BJ (cell line): ENCODE measurements around the gene ARAP1. TPM values are rescaled to one million over a fixed set of nuclear protein-coding genes. Genes with fewer than 3 reads are reported as not detected.

Experiments
- CTCF ChIA-PET: fragments of 350-600 bp; formaldehyde crosslinking; extraction: SDS; loops from one replicate; lab custom pipeline; 2021; ENCODE audit warnings: antibody characterized with exemption, inconsistent platforms; lab: Yijun Ruan, JAX
- POLR2A ChIA-PET: fragments of 300-600 bp; sonication (Branson Sonifier 250); formaldehyde crosslinking; extraction: SDS; loops from one replicate; lab custom pipeline; 2021; ENCODE audit warnings: antibody characterized with exemption; lab: Charles Lee
- DNase-seq: peaks from one replicate; pipeline ENCODE4 v3.0.0-alpha.2; 2011; ENCODE audit warnings: low read depth
- H3K27me3 ChIP-seq: 2 replicates; pipeline ENCODE4 v1.6.0; 2011; ENCODE audit warnings: low read length; ENCODE audit not compliant: control insufficient read depth, insufficient read depth
- H3K36me3 ChIP-seq: 2 replicates; pipeline ENCODE4 v1.5.1; 2011; ENCODE audit warnings: low read length; ENCODE audit not compliant: control insufficient read depth, insufficient read depth
- H3K4me3 ChIP-seq: 2 replicates; pipeline ENCODE4 v1.5.1; 2011; ENCODE audit warnings: low read depth, mild to moderate bottlenecking, control low read depth, low read length
- CTCF ChIP-seq: IDR thresholded peaks from 2 replicates; pipeline ENCODE4 v1.5.1; 2011; ENCODE audit warnings: low read depth, mild to moderate bottlenecking, control low read depth, inconsistent platforms, low read length, moderate library complexity; ENCODE audit not compliant: insufficient read depth
- polyA plus RNA-seq: library from polyadenylated mRNA; depleted of rRNA; stranded (reverse); fragments of >200 nt; gene quantifications from 2 replicates; pipeline ENCODE4 v1.2.3, GENCODE V29; 2011

The ARAP1 gene
- polyA plus RNA-seq, 1 experiment, result 74.5 TPM

DNA sequence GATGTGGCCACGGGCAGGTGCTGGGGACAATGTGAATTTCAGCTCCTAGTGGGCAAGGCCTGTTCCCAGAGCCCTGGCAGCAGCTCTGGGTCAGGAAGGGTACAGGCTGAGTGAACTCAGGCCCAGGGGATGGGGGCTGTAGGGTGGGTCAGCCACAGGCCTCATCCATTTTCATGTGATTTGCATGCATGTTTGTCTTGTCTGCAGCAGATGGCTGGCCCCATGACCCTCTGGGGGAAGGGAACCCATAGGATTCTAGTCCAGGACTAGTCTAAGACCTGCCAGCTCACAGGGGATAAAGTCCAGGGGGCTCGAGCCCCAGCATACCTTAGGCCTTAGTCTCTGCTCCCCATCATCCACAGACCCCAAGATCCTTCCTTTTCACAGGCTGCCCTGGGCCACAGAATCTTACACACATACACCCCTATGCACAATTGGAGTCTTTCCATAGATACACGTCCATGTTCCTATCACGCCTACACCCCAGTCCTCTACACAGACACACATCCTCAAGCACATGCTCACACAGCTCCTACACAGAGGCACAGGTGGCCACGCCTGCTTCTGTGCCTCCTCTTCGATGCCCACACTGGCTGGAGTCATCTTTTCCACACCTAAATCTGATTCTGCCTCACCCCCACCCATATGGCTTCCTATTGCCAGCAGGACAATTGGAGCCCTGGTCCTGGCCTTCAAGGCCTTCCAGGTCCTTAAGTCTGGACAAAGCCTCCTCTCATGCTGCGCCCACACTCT, 103.6 kb downstream of the ARAP1 start:
- Histone ChIP-seq H3K27me3 (peaks cover 13% of the 10 kb centered on the region), H3K36me3 (no peaks in the 10 kb centered on the region), H3K4me3 (no peak overlapping the region)
- ChIA-PET CTCF (no interaction called here), POLR2A (no interaction called here)
- no peak for DNase-seq
- no peak for TF ChIP-seq CTCF

GRCh38 chr11:72647882-72648281, 104.3 kb downstream of the ARAP1 start:
- ChIA-PET POLR2A (no interaction called here), CTCF (no interaction called here)
- H3K36me3 ChIP-seq, result no peaks in the 10 kb centered on the region
- no peak for TF ChIP-seq CTCF
- H3K27me3 ChIP-seq, result peaks cover 13% of the 10 kb centered on the region
- H3K4me3 ChIP-seq, result no peak overlapping the region
- DNase-seq, result no peak

DNA sequence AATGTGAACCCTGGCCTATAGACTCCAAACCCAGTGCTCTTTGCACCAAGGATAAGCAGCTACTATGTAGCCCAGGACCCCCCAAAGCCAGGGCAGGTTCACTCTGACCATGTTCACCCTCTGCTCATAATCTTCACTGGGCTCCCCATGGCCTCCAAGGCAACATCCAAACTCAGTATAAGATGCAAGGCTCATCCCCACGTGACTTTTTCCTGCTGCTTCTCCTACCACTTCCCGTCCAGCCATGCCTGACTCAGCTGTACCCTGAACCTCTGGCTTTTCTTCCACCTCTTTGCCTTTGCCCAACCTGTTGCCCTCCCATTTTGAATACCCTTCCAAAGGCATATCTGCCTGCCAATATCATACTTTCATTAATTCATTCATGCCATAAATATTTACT, 105.7 kb downstream of the ARAP1 start:
- ChIA-PET CTCF (interaction anchor here (1.0 to 6.5 kb wide), 6 partner anchors 11 to 175 kb away, joined by 3 to 57 read pairs (median 4); no protein-coding TSS in a partner anchor), POLR2A (no interaction called here)
- no peak for TF ChIP-seq CTCF
- Histone ChIP-seq H3K4me3 (no peak overlapping the region), H3K36me3 (no peaks in the 10 kb centered on the region), H3K27me3 (peaks cover 7% of the 10 kb centered on the region)
- DNase-seq, result no peak

DNA sequence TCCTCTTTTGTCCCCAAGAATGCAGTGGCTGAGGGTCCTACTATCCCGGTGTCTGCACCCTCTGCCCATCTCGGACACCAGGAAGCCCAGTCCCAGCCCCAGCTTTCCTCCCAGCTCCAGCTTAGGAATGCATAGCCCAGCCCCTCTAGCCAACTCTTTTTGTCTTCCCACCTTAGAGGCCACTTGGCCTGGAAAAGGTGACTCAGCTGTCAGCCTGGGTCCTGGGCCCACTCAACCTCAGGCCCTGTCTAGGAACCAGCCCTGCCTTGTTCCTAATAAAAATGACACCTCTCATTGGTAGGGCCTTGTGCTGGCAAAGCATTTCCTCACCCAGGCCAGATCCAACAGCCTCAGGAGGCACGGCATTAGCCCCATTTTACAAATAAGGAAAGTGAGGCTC, 106.2 kb downstream of the ARAP1 start:
- ChIA-PET POLR2A (no interaction called here), CTCF (interaction anchor here (1.0 to 6.5 kb wide), 7 partner anchors 11 to 198 kb away, joined by 3 to 57 read pairs (median 6); no protein-coding TSS in a partner anchor)
- Histone ChIP-seq H3K4me3 (no peak overlapping the region), H3K36me3 (no peaks in the 10 kb centered on the region), H3K27me3 (peaks cover 7% of the 10 kb centered on the region)
- no peak for DNase-seq
- TF ChIP-seq CTCF, result no peak

DNA sequence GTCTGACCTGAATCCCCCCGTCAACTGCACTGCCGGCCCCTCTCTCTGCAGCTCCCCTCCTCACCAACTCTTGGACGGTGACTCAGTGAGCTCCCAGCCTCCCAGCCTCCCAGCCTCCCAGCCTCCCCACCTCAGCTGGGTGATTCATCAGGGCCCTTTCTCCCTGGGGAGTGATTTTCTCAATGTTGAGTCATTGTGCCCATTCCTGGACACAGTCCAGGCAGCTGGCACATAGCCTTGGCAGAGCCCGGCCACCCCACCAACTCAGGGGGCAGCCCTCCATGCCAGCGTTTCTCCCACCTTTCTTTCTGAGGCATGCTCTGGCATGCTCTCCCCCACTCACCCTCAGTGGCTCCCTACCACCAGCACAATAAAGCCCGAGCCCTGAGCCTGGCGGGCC, 108.7 kb downstream of the ARAP1 start:
- ChIA-PET CTCF (interaction anchor here (0.9 to 6.5 kb wide), 14 partner anchors 11 to 181 kb away, joined by 3 to 57 read pairs (median 4); no protein-coding TSS in a partner anchor), POLR2A (no interaction called here)
- H3K27me3 ChIP-seq, result peaks cover 23% of the 10 kb centered on the region
- TF ChIP-seq CTCF, result no peak
- H3K4me3 ChIP-seq, result no peak overlapping the region
- H3K36me3 ChIP-seq, result no peaks in the 10 kb centered on the region
- no peak for DNase-seq
